Thyroid gland (tissue), 4 donors: Measurements from ENCODE around the gene ADCY9. TPM values are rescaled to one million over a fixed set of nuclear protein-coding genes. Genes with fewer than 3 reads are reported as not detected.
A peak's percentile ranks its signal among the peaks of the same experiment; 100 is the strongest.

Experiments used
- DNase-seq, 2 donors: peaks; one replicate each; pipeline ENCODE4 v3.0.0-alpha.2; 2019
- H3K27ac ChIP-seq, 3 donors: fragments of 200-600 bp; sonication (generic); 1 replicate in 2 of 3; 2 replicates in 1 of 3; pipeline ENCODE4 v1.5.1; 2016 to 2019; ENCODE audit warnings: mild to moderate bottlenecking in 1 of 3, moderate library complexity in 1 of 3
- H3K27me3 ChIP-seq: fragments of 200-600 bp; sonication (generic); one replicate; pipeline ENCODE4 v1.5.1; 2019
- H3K36me3 ChIP-seq, 2 donors: fragments of 200-600 bp; sonication (generic); one replicate each; pipeline ENCODE4 v1.5.1; 2016 to 2019
- H3K4me1 ChIP-seq, 2 donors: fragments of 200-600 bp; sonication (generic); one replicate each; pipeline ENCODE4 v1.5.1; 2017 to 2019
- H3K4me3 ChIP-seq, 3 donors: fragments of 200-600 bp; sonication (generic); replicated peaks in 1 of 3; 1 replicate in 2 of 3; 2 replicates in 1 of 3; pipeline ENCODE4 v1.5.1; 2016; ENCODE audit warnings: mild to moderate bottlenecking in 1 of 3
- H3K9me3 ChIP-seq: fragments of 200-600 bp; sonication (generic); one replicate; pipeline ENCODE4 v1.5.1; 2017
- CTCF ChIP-seq, 6 experiments: fragments of 200-600 bp in 3 of 6; fragments of 450-650 bp in 3 of 6; sonication (generic) in 3 of 6; IDR thresholded peaks; one replicate each; pipeline ENCODE4 v1.5.1; 2016 to 2019; ENCODE audit warnings: antibody characterized with exemption in 6 of 6, mild to moderate bottlenecking in 2 of 6, inconsistent platforms in 1 of 6, moderate library complexity in 1 of 6
- POLR2A ChIP-seq, 2 donors: fragments of 450-650 bp; IDR thresholded peaks; one replicate each; pipeline ENCODE4 v1.6.1; 2017; ENCODE audit warnings: antibody characterized with exemption in 2 of 2, mild to moderate bottlenecking in 2 of 2, moderate library complexity in 1 of 2
- whole genome bisulfite sequencing, 2 donors: methylation state at CpG; one replicate each; pipeline ENCODE4 v1.1.5; 2017; 5-methylcytosine and 5-hydroxymethylcytosine counted together
- intact Hi-C: fragments of 100-400 bp; cut with DNase I; formaldehyde crosslinking; loops from one replicate; pipeline ENCODE4 v1.15.1; 2023
- total RNA-seq, 4 donors: library from RNA; depleted of rRNA; stranded (reverse); fragments of >200 nt; gene quantifications; one replicate each; pipeline ENCODE4 v1.2.3, GENCODE V29; 2016

Gene ADCY9
- total RNA-seq, 4 donors from 2014 or later, result 61.4 to 123 (median 94.1) TPM

- Histone ChIP-seq H3K36me3 (no peaks in the 10 kb centered on the region), H3K9me3 (no peaks in the 10 kb centered on the region), H3K27me3 (no peaks in the 10 kb centered on the region), H3K4me1 (peaks cover 5 to 10% of the 10 kb centered on the region in 2 donors), H3K4me3 (no peak overlapping the region), H3K27ac (peak overlapping the region; percentile 70 to 85 (median 79))
- intact Hi-C loops, result no loop called here
- DNase-seq, result peak; percentile 84 to 92
- WGBS, 2 donors, result 33 to 35% methylated on average over 9 of the region's 9 CpGs
- TF ChIP-seq CTCF (IDR thresholded peaks at IDR 0.05), result peak in 4 of 6 experiments; percentile 34 to 74 (median 54)
- peak in 1 of 2 donors; percentile 42 for TF ChIP-seq POLR2A (IDR thresholded peaks at IDR 0.05)
Observed at GRCh38 chr16:4136229-4136813, 20.1 kb upstream of the ADCY9 start.

- WGBS, 2 donors, result 92 to 95% methylated on average over 1 of the region's 1 CpG
- Histone ChIP-seq H3K4me3 (no peak overlapping the region), H3K27ac (peak overlapping the region; percentile 70 to 85 (median 79)), H3K27me3 (no peaks in the 10 kb centered on the region), H3K4me1 (peaks cover 5 to 10% of the 10 kb centered on the region in 2 donors), H3K36me3 (no peaks in the 10 kb centered on the region), H3K9me3 (no peaks in the 10 kb centered on the region)
- TF ChIP-seq CTCF (IDR thresholded peaks at IDR 0.05), result no peak
- no peak for TF ChIP-seq POLR2A (IDR thresholded peaks at IDR 0.05)
- DNase-seq, result no peak
- intact Hi-C loops, result no loop called here
Observed at GRCh38 chr16:4135537-4135936, 19.3 kb upstream of the ADCY9 start.

GRCh38 chr16:4133897-4134372, 17.7 kb upstream of the ADCY9 start:
- DNase-seq, result no peak
- intact Hi-C loops, result no loop called here
- H3K4me3 ChIP-seq, result no peak overlapping the region
- 86 to 93% methylated on average over 8 to 10 of the region's 10 CpGs for WGBS, 2 donors
- peaks cover 5 to 10% of the 10 kb centered on the region in 2 donors for H3K4me1 ChIP-seq
- H3K36me3 ChIP-seq, result no peaks in the 10 kb centered on the region
- no peak overlapping the region for H3K27ac ChIP-seq
- no peaks in the 10 kb centered on the region for H3K27me3 ChIP-seq
- H3K9me3 ChIP-seq, result no peaks in the 10 kb centered on the region
- TF ChIP-seq CTCF (IDR thresholded peaks at IDR 0.05) (no peak), POLR2A (IDR thresholded peaks at IDR 0.05) (no peak)

DNA sequence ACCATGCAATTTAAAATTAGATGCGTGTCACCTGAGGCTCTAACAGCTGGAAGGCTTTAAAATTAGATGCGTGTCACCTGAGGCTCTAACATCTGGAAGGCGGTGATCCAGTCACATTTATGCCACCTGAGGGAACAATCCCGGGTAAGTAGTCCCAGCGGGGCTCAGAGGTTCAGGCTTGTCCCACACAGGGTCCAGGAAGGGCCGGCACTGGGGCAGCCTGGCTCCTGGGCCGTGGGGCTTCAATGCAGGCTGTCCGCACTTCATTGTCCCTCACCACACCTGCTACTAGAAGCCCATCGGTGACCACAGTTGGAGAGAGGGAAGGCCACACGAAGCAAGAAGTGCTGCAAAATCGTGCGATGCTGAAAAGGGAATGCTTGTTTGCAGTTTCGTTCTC, 15.4 kb upstream of the ADCY9 start:
- intact Hi-C loops, result no loop called here
- no peaks in the 10 kb centered on the region for H3K9me3 ChIP-seq
- H3K27ac ChIP-seq, result no peak overlapping the region
- no peaks in the 10 kb centered on the region for H3K27me3 ChIP-seq
- H3K4me3 ChIP-seq, result no peak overlapping the region
- DNase-seq, result no peak
- peaks cover 5 to 7% of the 10 kb centered on the region in 2 donors for H3K4me1 ChIP-seq
- WGBS, 2 donors, result 75 to 86% methylated on average over 9 to 13 of the region's 13 CpGs
- no peaks in the 10 kb centered on the region for H3K36me3 ChIP-seq
- TF ChIP-seq CTCF (IDR thresholded peaks at IDR 0.05) (no peak), POLR2A (IDR thresholded peaks at IDR 0.05) (no peak)

- 82 to 90% methylated on average over 12 of the region's 12 CpGs for WGBS, 2 donors
- TF ChIP-seq POLR2A (IDR thresholded peaks at IDR 0.05) (no peak), CTCF (IDR thresholded peaks at IDR 0.05) (no peak)
- Histone ChIP-seq H3K9me3 (no peaks in the 10 kb centered on the region), H3K4me1 (no peaks in the 10 kb centered on the region), H3K27ac (no peak overlapping the region), H3K4me3 (no peak overlapping the region), H3K27me3 (no peaks in the 10 kb centered on the region), H3K36me3 (no peaks in the 10 kb centered on the region)
- DNase-seq, result no peak
- intact Hi-C loops, result no loop called here
Observed at GRCh38 chr16:4124535-4125294, 8.5 kb upstream of the ADCY9 start.
